ENCODE measurements around the gene ATOX1.

The ATOX1 gene

GRCh38 chr5:151766975-151767374, 8.5 kb upstream of the ATOX1 start:
- no peak for DNase-seq

- no peak for DNase-seq
These were observed 6.4 kb upstream of the ATOX1 start for GRCh38 chr5:151764801-151765200.

- no peak for DNase-seq
These were observed 346 bp downstream of the ATOX1 start for GRCh38 chr5:151758141-151758429.

- DNase-seq: no peak
These were observed 944 bp downstream of the ATOX1 start for GRCh38 chr5:151757233-151758140.

GRCh38 chr5:151755383-151755782, 3.0 kb downstream of the ATOX1 start:
- no peak for DNase-seq

- no peak for DNase-seq
These were observed 6.8 kb downstream of the ATOX1 start for GRCh38 chr5:151751593-151751992.

GRCh38 chr5:151751091-151751490, 7.3 kb downstream of the ATOX1 start:
- no peak for DNase-seq

- no peak for DNase-seq
These were observed 8.3 kb downstream of the ATOX1 start for GRCh38 chr5:151750121-151750520.

- no peak for DNase-seq
These were observed 13.2 kb downstream of the ATOX1 start for GRCh38 chr5:151745071-151745705.

GRCh38 chr5:151743530-151743929, 14.9 kb downstream of the ATOX1 start:
- DNase-seq: no peak

GRCh38 chr5:151742870-151743294, 15.5 kb downstream of the ATOX1 start:
- DNase-seq: peak; percentile 2

GRCh38 chr5:151741678-151742423, 16.6 kb downstream of the ATOX1 start:
- no peak for DNase-seq

GRCh38 chr5:151740958-151741373, 17.5 kb downstream of the ATOX1 start:
- DNase-seq: no peak

- peak; percentile 5 for DNase-seq
These were observed 18.0 kb downstream of the ATOX1 start for GRCh38 chr5:151740336-151740942.

GRCh38 chr5:151739939-151740335, 18.5 kb downstream of the ATOX1 start:
- no peak for DNase-seq

GRCh38 chr5:151739395-151739794, 19.0 kb downstream of the ATOX1 start:
- no peak for DNase-seq

GRCh38 chr5:151738125-151738848, 20.1 kb downstream of the ATOX1 start:
- no peak for DNase-seq

GRCh38 chr5:151737431-151737830, 21.0 kb downstream of the ATOX1 start:
- no peak for DNase-seq

- no peak for DNase-seq
These were observed 22.8 kb downstream of the ATOX1 start for GRCh38 chr5:151735646-151736045.

GRCh38 chr5:151734064-151734408, 24.4 kb downstream of the ATOX1 start:
- DNase-seq: no peak

- no peak for DNase-seq
These were observed 24.9 kb downstream of the ATOX1 start for GRCh38 chr5:151733358-151734063.

GRCh38 chr5:151730381-151730780, 28.1 kb downstream of the ATOX1 start:
- no peak for DNase-seq
